Activated T-cell treated with anti-CD3 and anti-CD28 coated beads, Interleukin-2, amount 50 U/mL, for 72 hours (primary cell): Measurements from ENCODE around the gene FOXO1. TPM values are rescaled to one million over a fixed set of nuclear protein-coding genes. Genes with fewer than 3 reads are reported as not detected.

Experiments
- ATAC-seq, 2 donors: fragments of 150-1000 bp; cut with Tn5 transposase; replicated peaks in 1 of 2; 2 replicates each; pipeline ENCODE4 v1.10.0; 2021; ENCODE audit warnings: moderate library complexity in 2 of 2, mild to moderate bottlenecking in 1 of 2
- DNase-seq, 2 donors: peaks; one replicate each; pipeline ENCODE4 v3.0.0; 2021 to 2022; ENCODE audit warnings: mixed read lengths in 1 of 2
- H3K27ac Mint-ChIP-seq: one replicate; pipeline ENCODE4 v1.8.0; 2022; ENCODE audit warnings: mild to moderate bottlenecking, moderate library complexity, mixed read lengths
- H3K27me3 Mint-ChIP-seq: one replicate; pipeline ENCODE4 v1.8.0; 2022; ENCODE audit warnings: low read depth, mixed read lengths
- H3K36me3 Mint-ChIP-seq, 2 donors: one replicate each; pipeline ENCODE4 v1.8.0; 2022; ENCODE audit warnings: mixed read lengths in 2 of 2, mild to moderate bottlenecking in 1 of 2; ENCODE audit not compliant: insufficient read depth in 2 of 2
- H3K4me1 Mint-ChIP-seq: one replicate; pipeline ENCODE4 v1.8.0; 2022; ENCODE audit warnings: low read depth, mixed read lengths
- H3K4me3 Mint-ChIP-seq, 2 donors: one replicate each; pipeline ENCODE4 v1.8.0; 2022; ENCODE audit warnings: mild to moderate bottlenecking in 2 of 2, mixed read lengths in 2 of 2, moderate library complexity in 2 of 2
- H3K9me3 Mint-ChIP-seq, 2 donors: one replicate each; pipeline ENCODE4 v1.8.0; 2022; ENCODE audit warnings: mixed read lengths in 2 of 2
- total RNA-seq, 2 donors: library from RNA; stranded (reverse); gene quantifications; one replicate each; pipeline ENCODE4 v1.2.3, GENCODE V29; 2022

Gene FOXO1
- total RNA-seq, 2 donors from 2014 or later = 47.0 to 56.9 TPM

GRCh38 chr13:40571338-40571963, 95.0 kb downstream of the FOXO1 start:
- peaks cover 92% of the 10 kb centered on the region for H3K4me1 Mint-ChIP-seq
- DNase-seq (no peak), ATAC-seq (peak in 1 of 2 donors; percentile 15)
- peak overlapping the region; percentile 25 to 51 for H3K4me3 Mint-ChIP-seq
- peak overlapping the region; percentile 81 for H3K27ac Mint-ChIP-seq
- no peaks in the 10 kb centered on the region for H3K27me3 Mint-ChIP-seq
- no peaks in the 10 kb centered on the region for H3K36me3 Mint-ChIP-seq
- H3K9me3 Mint-ChIP-seq = no peaks in the 10 kb centered on the region

GRCh38 chr13:40570930-40571329, 95.5 kb downstream of the FOXO1 start:
- Mint-ChIP-seq H3K36me3 (no peaks in the 10 kb centered on the region), H3K4me1 (peaks cover 91% of the 10 kb centered on the region), H3K4me3 (peak overlapping the region in 1 of 2 donors; percentile 29), H3K27ac (no peak overlapping the region), H3K27me3 (no peaks in the 10 kb centered on the region), H3K9me3 (no peaks in the 10 kb centered on the region)
- ATAC-seq = peak; percentile 7 to 11
- DNase-seq = no peak

- no peaks in the 10 kb centered on the region for H3K27me3 Mint-ChIP-seq
- H3K27ac Mint-ChIP-seq = no peak overlapping the region
- no peak for DNase-seq
- no peaks in the 10 kb centered on the region for H3K9me3 Mint-ChIP-seq
- H3K4me3 Mint-ChIP-seq = no peak overlapping the region
- H3K36me3 Mint-ChIP-seq = no peaks in the 10 kb centered on the region
- no peak for ATAC-seq
- H3K4me1 Mint-ChIP-seq = peaks cover 91% of the 10 kb centered on the region
These were observed 97.5 kb downstream of the FOXO1 start for GRCh38 chr13:40569024-40569350.

- H3K9me3 Mint-ChIP-seq = no peaks in the 10 kb centered on the region
- H3K27ac Mint-ChIP-seq = no peak overlapping the region
- no peak for ATAC-seq
- no peaks in the 10 kb centered on the region for H3K36me3 Mint-ChIP-seq
- peaks cover 91% of the 10 kb centered on the region for H3K4me1 Mint-ChIP-seq
- no peaks in the 10 kb centered on the region for H3K27me3 Mint-ChIP-seq
- no peak for DNase-seq
- H3K4me3 Mint-ChIP-seq = no peak overlapping the region
These were observed 98.0 kb downstream of the FOXO1 start for GRCh38 chr13:40568246-40569023.

GRCh38 chr13:40566811-40567210, 99.6 kb downstream of the FOXO1 start:
- Mint-ChIP-seq H3K4me3 (no peak overlapping the region), H3K4me1 (peaks cover 94% of the 10 kb centered on the region), H3K27ac (peak overlapping the region; percentile 5), H3K36me3 (no peaks in the 10 kb centered on the region), H3K27me3 (no peaks in the 10 kb centered on the region), H3K9me3 (no peaks in the 10 kb centered on the region)
- ATAC-seq (no peak), DNase-seq (no peak)

- H3K4me1 Mint-ChIP-seq = peaks cover 92% of the 10 kb centered on the region
- DNase-seq (peak in 1 of 2 donors; percentile 7), ATAC-seq (peak; percentile 26 to 43)
- H3K27ac Mint-ChIP-seq = peak overlapping the region; percentile 75
- peak overlapping the region; percentile 58 to 69 for H3K4me3 Mint-ChIP-seq
- peaks cover 0 to 5% of the 10 kb centered on the region in 2 donors for H3K36me3 Mint-ChIP-seq
- no peaks in the 10 kb centered on the region for H3K9me3 Mint-ChIP-seq
- H3K27me3 Mint-ChIP-seq = no peaks in the 10 kb centered on the region
These were observed 100.9 kb downstream of the FOXO1 start for GRCh38 chr13:40565282-40566148.

GRCh38 chr13:40564342-40565001, 102.0 kb downstream of the FOXO1 start:
- peak overlapping the region; percentile 58 to 69 for H3K4me3 Mint-ChIP-seq
- H3K9me3 Mint-ChIP-seq = no peaks in the 10 kb centered on the region
- H3K27ac Mint-ChIP-seq = peak overlapping the region; percentile 24
- peaks cover 7 to 13% of the 10 kb centered on the region in 2 donors for H3K36me3 Mint-ChIP-seq
- peaks cover 94% of the 10 kb centered on the region for H3K4me1 Mint-ChIP-seq
- no peaks in the 10 kb centered on the region for H3K27me3 Mint-ChIP-seq
- ATAC-seq (peak; percentile 28 to 45), DNase-seq (no peak)

- H3K9me3 Mint-ChIP-seq = no peaks in the 10 kb centered on the region
- DNase-seq = no peak
- H3K4me1 Mint-ChIP-seq = peaks cover 95% of the 10 kb centered on the region
- peak in 1 of 2 donors; percentile 3 for ATAC-seq
- H3K27me3 Mint-ChIP-seq = no peaks in the 10 kb centered on the region
- peak overlapping the region; percentile 8 for H3K27ac Mint-ChIP-seq
- peak overlapping the region; percentile 56 to 58 for H3K4me3 Mint-ChIP-seq
- peaks cover 7 to 17% of the 10 kb centered on the region in 2 donors for H3K36me3 Mint-ChIP-seq
These were observed 102.9 kb downstream of the FOXO1 start for GRCh38 chr13:40563350-40564125.

- H3K27ac Mint-ChIP-seq = peak overlapping the region; percentile 4
- H3K36me3 Mint-ChIP-seq = peaks cover 7 to 21% of the 10 kb centered on the region in 2 donors
- peak; percentile 8 to 39 for DNase-seq
- H3K4me3 Mint-ChIP-seq = peak overlapping the region; percentile 21 to 56
- H3K9me3 Mint-ChIP-seq = no peaks in the 10 kb centered on the region
- H3K4me1 Mint-ChIP-seq = peaks cover 94% of the 10 kb centered on the region
- peak; percentile 24 to 45 for ATAC-seq
- H3K27me3 Mint-ChIP-seq = no peaks in the 10 kb centered on the region
These were observed 103.5 kb downstream of the FOXO1 start for GRCh38 chr13:40562975-40563349.

- H3K27ac Mint-ChIP-seq = no peak overlapping the region
- DNase-seq = no peak
- peaks cover 7 to 33% of the 10 kb centered on the region in 2 donors for H3K36me3 Mint-ChIP-seq
- H3K4me3 Mint-ChIP-seq = no peak overlapping the region
- ATAC-seq = no peak
- no peaks in the 10 kb centered on the region for H3K9me3 Mint-ChIP-seq
- no peaks in the 10 kb centered on the region for H3K27me3 Mint-ChIP-seq
- peaks cover 83% of the 10 kb centered on the region for H3K4me1 Mint-ChIP-seq
These were observed 106.5 kb downstream of the FOXO1 start for GRCh38 chr13:40559915-40560314.

- peaks cover 76% of the 10 kb centered on the region for H3K4me1 Mint-ChIP-seq
- H3K36me3 Mint-ChIP-seq = peaks cover 7 to 37% of the 10 kb centered on the region in 2 donors
- DNase-seq = no peak
- ATAC-seq = no peak
- H3K9me3 Mint-ChIP-seq = no peaks in the 10 kb centered on the region
- no peaks in the 10 kb centered on the region for H3K27me3 Mint-ChIP-seq
- no peak overlapping the region for H3K4me3 Mint-ChIP-seq
- H3K27ac Mint-ChIP-seq = peak overlapping the region; percentile 74
These were observed 107.8 kb downstream of the FOXO1 start for GRCh38 chr13:40558656-40559055.

GRCh38 chr13:40556453-40556852, 110.0 kb downstream of the FOXO1 start:
- no peak for DNase-seq
- H3K36me3 Mint-ChIP-seq = peaks cover 7 to 37% of the 10 kb centered on the region in 2 donors

More at GRCh38 chr13:40556453-40556852, 110.0 kb downstream of the FOXO1 start:
- Mint-ChIP-seq H3K27ac (peak overlapping the region; percentile 15), H3K4me1 (peaks cover 76% of the 10 kb centered on the region), H3K4me3 (no peak overlapping the region), H3K9me3 (no peaks in the 10 kb centered on the region), H3K27me3 (no peaks in the 10 kb centered on the region)
- ATAC-seq = no peak
